NCI-H146 (cell line): Measurements from ENCODE around the gene EFCAB11.

Source experiments
- DNase-seq: peaks from one replicate; lab custom pipeline; 2025; lab: John Stamatoyannopoulos, UW

EFCAB11 gene

DNA sequence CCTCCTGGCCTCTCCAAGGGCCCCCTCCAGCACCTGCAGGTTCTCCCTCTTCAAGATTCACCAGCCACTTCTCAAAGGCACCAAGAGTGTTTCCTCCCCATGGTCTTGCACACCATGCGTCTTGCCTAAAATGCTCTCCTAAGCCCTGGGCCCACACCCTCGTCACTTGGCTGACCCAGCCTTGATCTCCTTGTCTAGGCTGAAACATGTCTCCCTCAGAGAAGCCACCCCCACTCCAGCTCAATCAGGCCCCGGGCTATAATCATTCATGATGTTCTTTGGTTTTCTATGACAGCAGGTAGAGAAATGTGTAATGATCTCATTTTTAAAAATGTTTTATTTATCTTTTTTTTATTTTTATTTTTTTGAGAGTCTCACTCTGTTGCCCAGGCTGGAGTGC is 88.1 kb downstream of the EFCAB11 start:
- no peak for DNase-seq

- no peak for DNase-seq
Observed at GRCh38 chr14:89865153-89865552, 89.4 kb downstream of the EFCAB11 start.

DNA sequence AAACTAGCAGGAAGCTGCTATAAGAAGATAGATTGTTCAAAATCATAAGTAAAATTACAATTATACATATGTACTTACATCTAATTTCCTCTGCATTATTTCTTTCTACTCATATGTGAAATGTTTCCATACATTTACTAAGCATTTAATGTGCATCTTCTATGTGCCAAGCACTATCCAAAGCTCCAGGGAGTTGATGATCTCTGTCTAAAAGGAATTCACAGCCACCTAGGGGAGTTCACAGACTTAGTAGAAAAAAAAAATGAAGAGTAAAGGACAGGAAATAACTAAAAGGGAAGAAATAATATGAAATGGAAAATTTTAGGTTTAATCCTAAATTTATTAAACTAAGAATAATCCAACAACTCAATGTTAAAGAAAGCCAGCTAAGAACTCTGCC is 91.7 kb downstream of the EFCAB11 start:
- no peak for DNase-seq

DNA sequence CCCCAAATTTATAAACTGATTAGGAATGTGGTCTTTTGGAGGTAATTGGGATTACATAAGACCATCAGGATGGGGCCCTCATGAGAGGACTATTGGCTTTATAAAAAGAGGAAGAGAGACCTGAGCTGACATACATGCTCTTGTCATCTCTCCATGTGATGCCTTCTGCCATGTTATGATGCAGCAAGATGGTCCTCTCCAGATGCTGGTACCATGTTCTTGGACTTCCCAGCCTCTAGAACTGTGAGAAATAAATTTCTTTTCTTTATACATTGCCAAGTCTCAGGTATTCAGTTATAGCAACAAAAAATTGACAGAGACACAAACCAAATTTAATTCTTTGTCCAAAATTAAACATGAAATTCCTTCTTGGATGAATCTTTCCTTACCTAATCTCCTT is 92.9 kb downstream of the EFCAB11 start:
- DNase-seq: no peak

DNA sequence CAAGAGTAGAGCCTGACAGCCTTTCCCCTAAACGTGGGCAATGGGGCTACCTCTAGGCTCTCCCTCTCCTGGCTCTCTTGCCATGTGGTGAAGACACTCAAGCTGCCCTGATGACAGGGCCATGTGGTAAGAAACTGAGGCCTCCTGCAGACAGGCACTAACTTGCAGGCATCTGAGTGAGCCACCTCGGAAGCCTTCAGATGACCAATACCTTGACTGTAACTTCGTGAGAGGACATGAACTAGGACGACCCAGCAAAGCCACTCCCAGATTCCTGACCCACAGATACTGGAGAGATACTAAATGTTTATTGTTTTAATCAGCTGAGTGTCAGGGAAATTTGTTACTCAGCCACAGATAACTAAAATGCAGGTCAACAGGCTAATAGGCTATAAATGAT is 96.4 kb downstream of the EFCAB11 start:
- DNase-seq: no peak

- no peak for DNase-seq
Observed at GRCh38 chr14:89856871-89857345, 97.6 kb downstream of the EFCAB11 start.

DNA sequence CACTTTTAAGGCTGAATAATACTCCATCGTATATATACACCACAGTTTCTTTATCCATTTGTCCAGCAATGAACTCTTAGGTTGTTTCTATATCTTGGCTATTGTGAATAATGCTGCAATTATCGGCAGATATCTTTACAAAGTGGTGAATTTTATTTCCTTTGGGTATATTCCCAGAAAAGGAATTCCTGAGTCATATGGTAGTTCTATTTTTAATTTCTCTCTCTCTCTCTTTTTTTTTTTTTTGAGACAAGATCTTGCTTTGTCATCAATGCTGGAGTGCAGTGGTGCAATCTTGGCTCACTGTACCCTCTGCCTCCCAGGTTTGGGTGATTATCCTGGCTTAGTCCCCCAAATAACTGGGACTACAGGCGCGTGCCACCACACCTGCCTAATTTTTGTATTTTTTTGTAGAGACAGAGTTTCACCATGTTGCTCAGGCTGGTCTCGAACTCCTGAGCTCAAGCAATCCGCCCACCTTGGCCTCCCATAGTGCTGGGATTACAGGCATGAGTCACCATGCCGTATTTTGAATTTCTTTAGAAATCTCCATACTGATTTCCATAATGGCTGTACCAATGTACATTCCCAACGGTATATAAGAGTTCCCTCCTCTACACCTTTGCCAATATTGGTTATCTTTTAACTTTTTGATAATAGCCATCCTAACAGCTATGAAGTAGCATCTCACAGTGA is 98.4 kb downstream of the EFCAB11 start:
- no peak for DNase-seq

GRCh38 chr14:89853936-89854693 is 100.4 kb downstream of the EFCAB11 start:
- DNase-seq: no peak

GRCh38 chr14:89851106-89851505 is 103.4 kb downstream of the EFCAB11 start:
- peak; percentile 55 for DNase-seq

DNA sequence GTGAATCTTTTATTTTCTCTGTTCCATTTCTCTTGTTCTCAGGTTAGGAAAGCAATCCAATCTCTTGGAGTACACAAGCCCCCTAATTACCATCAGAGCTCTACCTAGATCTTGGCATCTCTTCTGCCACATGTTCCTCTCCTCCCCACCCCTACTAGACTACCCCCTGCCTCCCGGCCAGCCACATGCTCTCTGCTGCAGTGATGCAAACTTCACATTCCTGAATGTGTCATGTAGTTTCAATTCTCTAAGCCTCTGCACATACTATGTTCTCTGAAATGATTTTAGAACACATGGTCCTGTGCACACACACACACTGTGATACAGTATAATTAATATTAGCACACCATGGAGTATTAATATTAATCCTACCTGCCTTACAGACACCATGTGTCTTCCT is 104.6 kb downstream of the EFCAB11 start:
- no peak for DNase-seq

GRCh38 chr14:89848165-89848564 is 106.4 kb downstream of the EFCAB11 start:
- no peak for DNase-seq

DNA sequence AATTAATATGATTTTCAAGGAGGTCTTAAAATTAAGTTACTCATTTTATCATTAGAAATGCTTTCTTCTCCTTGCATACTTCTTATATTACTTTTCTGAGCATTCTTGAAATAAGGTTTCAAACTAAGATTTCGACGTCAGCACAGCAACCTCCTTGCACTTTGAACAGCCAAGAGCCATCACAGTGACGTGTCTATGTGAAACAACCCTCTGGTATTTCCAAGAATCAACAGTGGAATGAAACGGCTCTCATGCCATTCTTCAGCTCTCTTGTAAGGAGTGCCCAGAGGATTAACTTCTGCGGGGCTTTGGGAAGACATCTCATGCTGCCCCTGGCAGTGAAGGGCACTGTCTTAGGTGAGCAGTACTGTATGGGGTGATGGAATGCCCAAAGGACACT is 109.2 kb downstream of the EFCAB11 start:
- no peak for DNase-seq

- no peak for DNase-seq
Observed at GRCh38 chr14:89844508-89844907, 110.0 kb downstream of the EFCAB11 start.

GRCh38 chr14:89842837-89843236 is 111.7 kb downstream of the EFCAB11 start:
- DNase-seq: no peak

DNA sequence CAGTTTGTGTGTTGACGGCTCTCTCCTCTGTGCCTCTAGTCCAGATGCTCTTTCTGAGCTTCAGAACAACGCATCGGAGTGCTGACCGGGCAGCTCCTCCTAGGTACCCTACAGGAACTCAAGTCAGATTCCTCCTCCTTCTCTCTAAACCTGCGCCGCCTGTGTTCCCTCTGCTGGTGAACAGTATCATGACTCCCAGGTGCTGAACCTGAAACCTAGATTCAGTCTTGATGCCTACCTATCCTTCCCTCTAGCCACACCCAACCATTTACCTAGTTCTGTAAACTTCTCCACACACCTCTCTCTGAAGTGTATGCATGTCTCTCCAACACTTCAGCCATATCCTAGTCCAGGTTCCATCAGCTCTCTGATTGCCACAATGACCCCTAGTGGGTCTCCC is 112.7 kb downstream of the EFCAB11 start:
- DNase-seq: no peak

GRCh38 chr14:89836830-89837469 is 117.6 kb downstream of the EFCAB11 start:
- DNase-seq: no peak

DNA sequence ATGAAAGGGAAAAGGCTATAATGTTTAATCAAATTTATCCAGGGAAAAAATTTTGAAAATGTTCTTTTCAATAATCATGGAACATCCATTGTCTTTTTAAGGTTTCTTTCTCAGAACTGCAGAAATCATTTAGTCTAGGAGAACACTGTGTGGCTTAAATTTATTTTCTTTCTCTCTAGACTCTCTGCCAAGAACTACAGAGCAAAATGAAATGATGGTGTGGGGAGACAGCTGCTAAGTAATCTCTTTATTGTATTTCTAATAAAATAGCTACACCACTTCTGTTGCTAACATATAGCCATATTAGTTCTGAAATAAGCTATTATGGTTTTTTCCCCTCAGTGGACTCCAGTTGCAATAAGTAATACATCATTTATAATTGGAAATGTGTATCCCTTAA is 120.9 kb downstream of the EFCAB11 start:
- DNase-seq: no peak

DNA sequence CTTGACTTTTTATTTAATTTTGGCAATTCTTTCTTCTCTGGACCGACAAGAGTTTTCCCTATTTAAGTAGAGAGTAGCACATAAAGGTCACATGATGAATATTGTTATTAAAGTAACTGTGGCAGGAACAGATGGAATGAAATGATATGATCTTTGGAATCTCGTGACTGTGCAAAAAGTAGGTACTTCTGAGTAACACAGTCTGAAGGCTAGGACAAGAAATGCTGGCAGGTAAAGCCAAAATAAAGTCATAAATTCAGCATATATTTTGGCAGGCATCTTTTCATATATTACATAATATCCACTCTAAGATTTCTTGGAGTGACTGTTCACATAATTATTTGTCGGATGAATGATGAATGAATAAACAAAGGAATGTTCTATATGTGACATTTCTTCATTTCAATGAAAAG is 121.4 kb downstream of the EFCAB11 start:
- DNase-seq: no peak

GRCh38 chr14:89828471-89829165 is 125.9 kb downstream of the EFCAB11 start:
- no peak for DNase-seq

GRCh38 chr14:89827265-89827664 is 127.3 kb downstream of the EFCAB11 start:
- no peak for DNase-seq

DNA sequence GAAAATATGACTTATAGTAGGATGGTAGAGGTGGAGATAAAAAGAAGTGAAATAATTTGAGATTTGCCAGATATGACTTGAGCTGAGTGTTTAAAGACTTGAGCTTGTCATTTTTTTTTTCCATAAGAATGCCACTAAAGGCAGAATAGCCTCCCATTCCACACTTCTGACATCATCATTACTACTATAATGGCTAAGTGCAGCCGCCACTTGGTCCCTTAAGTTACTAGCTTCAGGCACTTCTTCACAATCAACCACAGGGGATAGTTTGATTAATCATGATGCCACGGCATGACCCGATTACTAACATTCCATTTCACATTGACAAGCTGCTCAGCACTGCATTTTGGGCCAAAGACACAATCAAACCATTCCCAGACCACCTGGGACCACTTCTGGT is 127.9 kb downstream of the EFCAB11 start:
- no peak for DNase-seq

DNA sequence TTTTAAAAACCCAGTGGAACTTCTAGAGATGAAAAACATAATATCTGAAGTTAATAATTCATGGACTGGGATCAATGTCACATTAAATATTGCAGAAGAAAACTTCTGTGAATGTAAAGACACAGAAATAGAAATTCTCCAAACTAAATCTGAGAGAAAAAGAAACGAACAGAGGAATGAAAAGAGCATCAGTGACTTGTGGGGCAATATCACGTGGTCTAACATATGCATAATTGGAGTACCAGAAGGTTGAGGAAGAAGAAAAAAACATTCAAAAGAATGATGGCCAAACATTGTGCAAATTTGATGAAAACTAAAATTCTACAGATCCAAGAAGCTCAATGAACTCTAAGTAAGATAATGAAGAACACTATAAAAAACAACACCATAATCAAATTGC is 130.8 kb downstream of the EFCAB11 start:
- DNase-seq: no peak
